Stimulated activated CD4-positive, alpha-beta T cell treated with anti-CD3 and anti-CD28 coated beads, Interleukin-4, amount 100 ng/mL, for 24 hours (primary cell): ENCODE measurements around the gene THPO.
"Not testable (repeated sequence)": the region's sequence is repeated elsewhere in the genome, so short reads cannot be mapped to it uniquely, and the experiment has no call there.

Source experiments
- DNase-seq: peaks from one replicate; pipeline ENCODE4 v3.0.0-alpha.2; 2020

THPO gene

DNA sequence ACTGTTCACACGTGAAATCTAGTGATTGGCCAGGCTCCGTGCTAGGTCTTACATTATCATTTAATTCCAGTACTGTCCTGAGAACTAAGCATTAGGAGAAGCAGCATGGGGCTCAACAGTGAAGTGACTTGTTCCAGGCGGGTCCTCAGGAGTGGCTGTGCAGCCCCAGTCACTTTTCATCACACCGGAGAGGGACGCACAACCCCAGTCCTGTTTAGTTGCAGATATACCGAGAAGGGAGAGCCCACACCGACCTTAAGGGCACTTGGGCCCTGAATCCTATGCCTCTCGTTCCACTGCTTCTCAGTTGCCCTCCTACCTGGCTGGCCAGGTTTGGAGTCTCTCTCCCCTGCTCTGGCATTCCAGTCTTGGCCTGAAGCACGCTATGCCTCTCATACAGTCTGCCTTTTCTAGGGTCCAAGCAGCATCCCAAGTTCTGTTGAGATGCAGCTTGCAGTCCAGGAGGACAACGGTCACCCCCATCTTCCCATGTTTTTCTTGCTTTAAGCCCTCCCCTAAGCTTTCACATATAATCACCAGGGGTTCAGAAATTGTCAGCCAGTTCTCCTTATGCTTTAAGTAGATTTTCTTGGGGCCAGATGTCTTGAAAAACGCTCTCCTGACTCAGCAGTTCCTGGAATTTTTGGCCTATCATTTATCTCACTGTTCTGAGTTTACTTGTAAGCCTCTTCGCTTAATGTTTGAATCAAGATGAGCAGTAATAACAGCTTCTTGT, 30.5 kb downstream of the THPO start:
- DNase-seq = no peak

DNA sequence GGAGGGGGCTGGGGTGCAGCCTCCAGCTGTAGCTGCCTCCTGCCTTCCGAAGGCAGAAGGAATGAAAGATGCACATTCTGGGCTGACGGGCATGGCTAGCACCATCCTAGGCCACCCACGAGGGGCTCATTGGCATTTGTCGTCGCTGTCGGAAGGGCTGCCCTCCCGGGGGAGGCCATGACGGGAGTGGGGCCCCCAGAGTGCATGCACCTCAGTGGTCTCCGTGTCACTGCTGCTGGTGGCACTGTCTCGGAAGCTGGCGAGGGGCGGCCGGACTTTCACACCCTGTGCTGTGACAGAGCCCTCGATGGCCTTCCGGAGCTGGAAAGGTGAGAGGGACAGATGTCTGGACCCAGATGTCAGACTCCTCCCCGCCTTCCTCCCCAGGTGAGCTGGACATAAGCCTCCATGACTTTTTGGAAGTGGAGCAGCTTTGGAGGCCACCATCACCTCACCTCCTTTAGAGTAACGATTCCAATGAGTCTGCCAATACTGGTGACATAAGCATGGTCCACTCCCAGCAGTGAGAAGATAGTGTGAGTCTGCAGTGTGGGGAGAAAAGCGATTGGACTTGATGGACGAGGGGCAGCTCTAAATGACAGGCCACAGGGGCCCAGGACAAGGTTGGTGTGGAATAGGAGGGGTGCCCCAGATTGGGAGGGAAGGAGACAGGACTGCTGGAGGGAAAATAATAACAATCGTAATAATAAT, 31.4 kb downstream of the THPO start:
- no peak for DNase-seq

GRCh38 chr3:184345317-184346144, 32.5 kb downstream of the THPO start:
- DNase-seq = no peak

GRCh38 chr3:184344579-184345316, 33.3 kb downstream of the THPO start:
- no peak for DNase-seq

- no peak for DNase-seq
Observed at GRCh38 chr3:184343200-184343876, 34.7 kb downstream of the THPO start.

DNA sequence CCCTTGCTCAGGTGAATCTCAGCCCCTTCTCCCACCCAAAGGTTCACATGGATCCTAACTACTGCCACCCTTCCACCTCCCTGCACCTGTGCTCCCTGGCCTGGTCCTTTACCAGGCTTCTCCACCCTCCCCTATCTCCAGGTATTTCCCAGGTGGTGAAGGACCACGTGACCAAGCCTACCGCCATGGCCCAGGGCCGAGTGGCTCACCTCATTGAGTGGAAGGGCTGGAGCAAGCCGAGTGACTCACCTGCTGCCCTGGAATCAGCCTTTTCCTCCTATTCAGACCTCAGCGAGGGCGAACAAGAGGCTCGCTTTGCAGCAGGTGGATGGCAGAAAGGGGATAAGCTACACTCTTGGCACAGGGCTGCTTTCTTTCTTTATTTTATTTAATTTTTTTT, 36.1 kb downstream of the THPO start:
- no peak for DNase-seq

GRCh38 chr3:184339451-184340135, 38.4 kb downstream of the THPO start:
- not testable (repeated sequence) for DNase-seq

DNA sequence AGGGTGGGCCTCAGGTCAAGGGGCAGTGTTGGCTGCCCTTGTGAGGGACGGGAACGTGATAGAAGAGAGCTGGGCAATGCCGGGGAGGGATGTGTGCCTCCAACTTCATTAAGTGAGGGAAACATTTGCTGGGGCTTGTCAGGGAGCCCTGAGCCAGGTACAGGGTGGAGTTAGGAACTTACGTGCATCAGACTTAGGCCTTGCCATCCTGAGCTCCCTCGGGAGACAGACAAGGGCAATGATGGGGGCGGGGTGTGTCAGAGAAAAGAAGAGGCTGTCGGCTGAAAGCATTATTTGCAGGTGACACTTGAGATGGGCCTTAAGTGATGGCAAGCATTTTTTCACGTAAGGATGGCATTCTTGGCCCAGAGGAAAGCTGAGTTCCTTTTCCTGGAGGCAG, 39.0 kb downstream of the THPO start:
- DNase-seq = no peak

DNA sequence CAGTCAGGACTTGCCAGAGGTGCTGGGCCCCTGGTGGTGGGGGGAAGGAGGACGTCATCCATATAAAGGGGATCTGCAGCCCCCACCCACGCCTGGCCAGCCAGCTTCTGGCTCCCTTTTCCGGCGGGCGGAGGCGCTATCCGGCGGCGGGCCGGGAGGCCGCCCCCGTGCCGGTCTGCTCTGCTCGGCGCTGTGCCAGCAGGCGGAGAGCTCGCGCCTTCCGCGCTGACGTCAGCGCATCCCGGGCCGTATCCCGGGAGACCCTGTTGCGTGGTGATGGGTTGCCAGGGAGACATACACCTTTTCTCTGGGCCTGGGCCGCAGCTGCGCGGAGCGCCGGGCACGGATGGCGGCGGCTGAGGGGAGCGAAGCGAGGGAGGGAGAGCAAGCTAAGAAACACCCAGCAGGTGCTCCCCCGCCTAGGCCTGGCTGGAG, 39.5 kb downstream of the THPO start:
- no peak for DNase-seq

DNA sequence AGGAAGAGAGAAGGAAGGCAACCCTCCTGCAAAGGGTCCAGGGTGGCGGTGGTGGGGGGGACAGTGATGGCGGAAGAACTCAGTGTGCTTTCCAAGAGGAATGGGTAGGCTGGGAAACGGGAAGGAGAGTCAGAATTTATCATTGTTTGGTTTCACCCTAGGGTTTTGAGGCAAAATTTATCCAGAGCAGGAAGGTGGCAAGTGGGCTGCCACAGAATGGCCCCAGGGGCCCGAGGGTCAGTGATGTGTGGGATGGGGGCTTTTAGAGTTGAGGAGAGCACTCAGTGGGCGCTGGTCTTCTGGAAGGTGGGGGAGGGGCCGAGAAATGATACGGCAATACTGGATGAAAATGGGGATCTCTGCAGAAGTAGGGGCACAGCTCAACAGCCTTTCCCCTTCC, 40.0 kb downstream of the THPO start:
- DNase-seq = no peak

GRCh38 chr3:184337399-184337714, 40.6 kb downstream of the THPO start, which contains the start of gene FAM131A:
TSS of gene FAM131A (plus strand) at chr3:184337600. CDS start at chr3:184337631, 31 bp downstream.
- DNase-seq = no peak

GRCh38 chr3:184336547-184337398, 41.2 kb downstream of the THPO start:
- no peak for DNase-seq

DNA sequence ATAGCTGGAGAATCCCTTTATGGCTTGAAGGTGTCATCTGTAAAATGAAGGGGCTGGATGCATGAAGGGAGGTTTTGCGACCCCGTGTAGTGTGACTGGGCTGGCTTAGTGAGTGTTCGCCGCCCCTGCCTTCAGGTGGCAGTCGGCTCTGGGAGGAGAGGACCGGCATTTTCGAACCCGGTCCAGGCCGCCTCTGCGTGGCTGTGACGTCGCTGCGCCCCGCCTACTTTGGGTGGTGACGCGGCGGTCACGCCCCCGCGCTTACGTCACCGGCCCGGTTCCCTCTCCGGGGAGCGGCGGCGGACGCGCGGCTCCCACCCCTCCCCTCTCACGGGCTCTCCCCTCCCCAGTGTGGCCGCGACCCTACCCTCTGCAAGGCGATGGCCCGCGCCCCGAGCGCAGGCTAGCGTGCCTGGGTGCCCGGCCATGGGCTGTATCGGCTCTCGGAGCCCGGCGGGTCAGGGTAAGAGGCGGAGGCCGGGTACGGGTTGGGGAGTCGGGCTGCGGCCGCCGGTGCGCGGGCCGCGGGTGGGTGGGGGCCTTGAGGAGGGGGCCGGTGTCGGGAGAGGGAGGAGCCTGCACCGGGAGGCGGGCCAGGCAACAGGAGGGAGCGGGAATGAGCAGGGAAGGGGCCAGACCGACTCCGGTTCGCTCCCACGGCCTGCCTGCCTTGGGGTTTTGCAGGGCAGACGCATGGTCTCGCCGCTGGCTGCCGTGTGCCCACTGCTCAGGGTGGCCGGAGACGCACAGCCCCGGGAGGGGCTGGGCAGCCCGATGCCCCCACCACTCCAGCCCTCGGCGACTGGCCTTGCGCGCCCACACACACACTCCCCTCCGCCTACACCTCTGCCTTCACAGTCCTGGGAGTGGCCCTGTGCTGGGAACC, 42.1 kb downstream of the THPO start:
- DNase-seq = peak; percentile 85

GRCh38 chr3:184335291-184335660, 42.7 kb downstream of the THPO start:
- DNase-seq = no peak

DNA sequence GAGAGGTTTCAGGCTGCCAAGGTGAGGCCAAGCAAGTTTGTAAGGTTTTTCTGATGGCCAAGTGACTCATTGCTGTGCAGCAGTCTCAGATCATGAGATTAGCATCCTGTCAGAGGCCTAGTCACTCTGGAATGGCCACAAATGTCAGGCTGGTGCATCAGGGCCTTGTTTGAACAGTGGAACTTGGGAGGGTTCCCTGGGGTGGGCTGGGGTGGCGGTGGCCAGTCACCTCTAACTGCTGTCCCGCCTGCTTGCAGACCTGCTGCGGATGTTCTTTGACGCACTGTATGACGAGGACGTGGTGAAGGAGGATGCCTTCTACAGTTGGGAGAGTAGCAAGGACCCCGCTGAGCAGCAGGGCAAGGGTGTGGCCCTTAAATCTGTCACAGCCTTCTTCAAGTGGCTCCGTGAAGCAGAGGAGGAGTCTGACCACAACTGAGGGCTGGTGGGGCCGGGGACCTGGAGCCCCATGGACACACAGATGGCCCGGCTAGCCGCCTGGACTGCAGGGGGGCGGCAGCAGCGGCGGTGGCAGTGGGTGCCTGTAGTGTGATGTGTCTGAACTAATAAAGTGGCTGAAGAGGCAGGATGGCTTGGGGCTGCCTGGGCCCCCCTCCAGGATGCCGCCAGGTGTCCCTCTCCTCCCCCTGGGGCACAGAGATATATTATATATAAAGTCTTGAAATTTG, 43.4 kb downstream of the THPO start:
- DNase-seq = peak; percentile 62

- DNase-seq = no peak
Observed at GRCh38 chr3:184333700-184334099, 44.3 kb downstream of the THPO start.

DNA sequence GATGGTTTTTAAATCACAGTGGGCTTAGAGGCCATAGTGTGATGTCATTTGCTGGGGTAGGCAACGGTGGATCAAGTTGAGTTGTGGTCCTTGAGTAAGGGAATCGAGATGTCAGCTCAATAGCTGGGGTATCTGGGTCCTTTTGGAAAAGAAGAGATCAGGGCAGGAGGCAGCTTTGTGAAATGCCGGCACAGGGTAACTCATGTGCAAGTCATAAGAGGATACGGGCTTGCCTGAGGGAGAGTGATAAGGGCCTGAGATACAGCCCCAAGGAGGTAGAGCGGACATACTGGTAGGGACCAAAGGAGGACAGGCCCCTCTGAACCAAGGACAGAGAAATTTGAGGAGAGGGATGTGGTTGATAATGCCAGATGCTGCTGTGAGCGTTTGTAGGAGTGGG, 44.8 kb downstream of the THPO start:
- DNase-seq = no peak

DNA sequence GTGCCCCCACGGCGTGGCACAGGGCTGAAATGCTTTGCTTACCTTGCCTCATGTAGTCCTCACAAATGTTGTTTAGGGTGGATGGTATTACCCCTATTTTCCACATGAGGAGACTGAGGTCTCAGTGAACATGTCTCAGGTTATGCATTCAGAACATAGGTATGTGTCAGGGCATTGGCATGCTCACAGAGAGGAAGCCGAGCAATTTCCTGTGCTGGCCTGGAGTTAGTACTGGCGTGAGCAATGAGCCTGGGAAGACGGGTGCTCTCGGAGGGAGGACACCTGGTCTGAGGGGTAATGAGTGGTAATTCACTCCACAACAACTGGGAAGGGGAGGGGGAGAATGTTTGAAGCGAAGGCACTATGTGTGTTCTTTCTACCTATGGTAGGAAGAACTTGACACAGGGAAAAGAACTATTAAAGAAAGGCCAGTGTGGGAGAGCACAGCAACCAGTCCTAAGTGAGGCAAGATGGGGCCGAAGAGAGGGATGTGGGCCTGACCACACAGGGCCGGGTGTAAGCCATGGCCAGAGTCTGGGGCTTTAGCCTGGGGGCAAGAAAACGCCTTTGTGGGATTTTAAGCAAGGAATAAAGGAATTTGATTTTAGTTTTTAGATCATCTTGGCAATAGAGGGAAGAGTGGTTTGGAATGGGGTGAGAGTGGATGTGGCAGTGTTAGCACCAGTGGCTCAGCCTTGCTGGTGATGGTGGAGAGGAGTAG, 45.5 kb downstream of the THPO start:
- DNase-seq = no peak
